ENCODE measurements around the gene C13orf46.
"Not testable (repeated sequence)": the region's sequence is repeated elsewhere in the genome, so short reads cannot be mapped to it uniquely, and the experiment has no call there.

Gene C13orf46

DNA sequence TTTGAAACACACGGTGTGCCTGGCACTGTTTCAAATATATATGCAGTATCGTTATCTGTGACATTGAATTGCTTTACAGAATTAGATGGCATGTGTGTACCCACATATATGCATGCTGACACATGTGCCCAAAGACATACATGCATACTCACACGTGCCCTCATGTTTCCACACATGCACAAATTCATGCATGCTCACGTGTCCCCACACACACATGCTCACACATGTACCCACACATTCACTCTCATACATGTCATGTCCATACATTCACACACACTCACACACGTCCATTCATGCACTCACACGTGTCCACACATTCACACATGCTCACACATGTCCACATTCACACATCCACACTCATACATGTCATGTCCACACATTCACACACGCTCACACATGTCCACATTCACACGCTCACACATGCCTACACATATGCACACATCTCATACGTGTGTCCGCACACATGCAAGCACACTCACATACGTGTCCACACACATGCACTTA is 17.9 kb upstream of the C13orf46 start:
- no peak for DNase-seq

- no peak for DNase-seq
These were observed 17.4 kb upstream of the C13orf46 start for GRCh38 chr13:113991191-113991669.

DNA sequence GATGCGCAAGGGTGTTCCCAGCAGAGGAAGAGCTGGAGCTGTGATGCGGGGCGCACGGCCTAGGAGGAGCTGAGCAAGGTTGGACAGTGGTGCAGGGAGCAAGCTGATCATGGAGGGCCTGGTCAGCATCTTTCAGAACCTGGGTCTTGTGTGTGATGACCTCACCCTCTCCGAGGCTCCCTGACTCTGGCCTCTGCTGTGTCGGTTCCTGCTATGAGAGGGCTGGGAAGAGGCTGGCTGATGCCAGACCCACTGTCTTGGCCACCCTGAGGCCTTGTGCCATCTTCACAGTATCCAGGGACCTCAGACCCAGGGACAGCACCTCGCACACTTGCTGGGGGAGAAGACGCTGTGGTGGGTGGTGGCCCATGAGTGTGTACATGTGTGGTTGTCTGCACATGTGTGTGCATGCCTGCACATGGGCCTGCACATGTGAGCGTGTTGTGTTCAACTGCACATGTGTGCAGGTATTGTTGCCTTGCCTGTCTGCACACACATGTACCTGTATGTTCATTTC is 16.5 kb upstream of the C13orf46 start:
- DNase-seq: no peak

DNA sequence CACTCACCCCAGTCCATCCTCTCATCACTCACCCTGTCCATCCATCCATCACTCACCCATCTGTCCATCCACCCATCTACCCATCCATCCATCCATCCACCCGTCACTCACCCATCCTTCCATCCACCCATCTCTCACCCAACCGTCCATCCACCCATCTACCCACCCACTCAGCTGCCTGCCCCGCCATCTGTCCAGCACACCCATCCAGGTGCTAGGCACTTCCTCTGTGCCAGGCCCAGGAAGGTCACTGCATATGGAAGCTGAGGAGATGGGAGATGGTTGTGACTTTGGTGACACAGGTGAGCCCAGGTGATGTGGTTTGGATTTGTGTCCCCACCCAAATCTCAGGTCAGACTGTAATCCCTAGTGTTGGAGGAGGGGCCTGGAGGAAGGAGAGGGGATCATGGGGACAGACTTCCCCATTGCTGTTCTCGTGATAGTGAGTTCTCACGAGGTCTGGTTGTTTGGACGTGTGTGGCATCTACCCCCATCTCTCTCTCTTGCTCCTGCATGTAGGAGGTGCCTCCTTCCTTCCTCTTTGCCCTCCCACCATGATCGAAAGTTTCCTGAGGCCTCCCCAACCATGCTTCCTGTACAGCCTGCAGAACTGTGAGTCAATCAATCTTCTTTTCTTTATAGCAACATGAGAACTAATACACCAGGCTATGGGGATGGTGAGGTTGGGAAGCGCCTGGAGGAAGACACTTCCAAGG is 15.9 kb upstream of the C13orf46 start:
- DNase-seq: no peak

DNA sequence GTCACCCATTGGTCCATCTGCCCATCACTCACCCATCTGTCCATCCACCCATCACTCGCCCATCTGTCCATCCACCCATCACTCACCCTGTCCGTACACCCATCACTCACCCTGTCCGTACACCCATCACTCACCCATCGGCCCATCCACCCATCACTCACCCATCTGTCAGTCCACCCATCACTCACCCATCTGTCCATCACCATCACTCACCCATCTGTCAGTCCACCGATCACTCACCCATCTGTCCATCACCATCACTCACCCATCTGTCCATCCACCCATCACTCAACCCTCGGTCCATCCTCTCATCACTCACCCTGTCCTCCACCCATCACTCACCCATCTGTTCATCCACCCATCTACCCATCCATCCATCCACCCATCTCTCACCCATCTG is 15.0 kb upstream of the C13orf46 start:
- not testable (repeated sequence) for DNase-seq

GRCh38 chr13:113982296-113982661 is 8.4 kb upstream of the C13orf46 start:
- DNase-seq: no peak

- DNase-seq: no peak
These were observed 7.9 kb upstream of the C13orf46 start for GRCh38 chr13:113981611-113982295.

GRCh38 chr13:113981194-113981605 is 7.3 kb upstream of the C13orf46 start:
- no peak for DNase-seq

DNA sequence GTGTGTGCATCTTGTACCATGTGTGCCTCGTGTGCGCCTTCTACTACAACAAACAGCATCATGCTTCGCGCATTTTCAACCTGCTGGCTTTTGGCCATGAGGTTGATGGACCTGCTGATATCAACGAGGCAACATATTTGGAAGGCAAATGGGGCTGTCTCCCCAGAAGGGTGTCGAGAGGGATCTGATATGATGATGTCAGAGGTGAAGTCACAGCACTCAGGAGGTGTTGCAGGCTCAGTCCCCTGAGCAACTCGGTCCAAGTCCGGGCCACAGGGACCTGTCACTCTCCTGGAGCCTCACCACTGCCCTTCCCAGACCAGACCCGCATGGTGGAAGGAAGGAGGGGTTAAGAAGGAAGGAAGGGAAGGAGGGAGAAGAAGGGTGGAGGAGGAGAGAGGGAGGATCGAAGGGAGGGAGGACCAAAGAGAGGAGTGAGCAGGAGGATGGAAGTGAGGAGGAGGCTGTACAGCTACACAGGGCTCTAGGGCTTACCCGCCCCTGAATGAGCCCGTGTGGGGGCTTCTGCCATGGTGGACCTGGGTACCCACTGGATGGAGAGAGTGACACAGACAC is 6.7 kb upstream of the C13orf46 start:
- no peak for DNase-seq

DNA sequence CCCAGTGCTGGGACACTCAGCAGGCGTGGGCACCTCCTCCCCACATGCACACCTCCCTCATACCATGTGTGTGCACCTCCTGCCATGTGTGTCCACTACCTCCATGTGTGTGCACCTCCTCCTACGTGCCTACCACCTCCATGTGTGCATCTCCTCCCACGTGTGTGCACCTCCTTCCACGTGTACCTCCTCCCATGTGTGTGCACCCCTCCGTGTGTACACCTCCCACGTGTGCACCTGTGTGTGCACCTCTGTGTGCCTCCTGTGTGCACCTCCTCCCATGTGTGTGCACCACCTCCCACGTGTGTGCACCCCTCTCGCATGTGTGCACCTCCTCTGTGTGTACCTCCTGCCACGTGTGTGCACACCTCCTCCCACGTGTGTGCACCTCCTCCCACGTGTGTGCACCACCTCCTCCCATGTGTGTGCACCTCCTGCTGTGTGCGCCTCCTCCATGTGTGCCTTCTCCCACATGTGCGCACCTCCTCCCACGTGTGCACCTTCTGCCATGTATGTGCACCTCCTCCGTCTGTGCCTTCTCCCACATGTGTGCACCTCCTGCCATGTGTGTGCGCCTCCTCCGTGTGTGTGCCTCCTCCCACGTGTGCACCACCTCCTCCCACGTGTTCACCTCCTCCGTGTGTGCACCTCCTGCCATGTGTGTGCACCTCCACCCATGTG is 6.1 kb upstream of the C13orf46 start:
- no peak for DNase-seq

DNA sequence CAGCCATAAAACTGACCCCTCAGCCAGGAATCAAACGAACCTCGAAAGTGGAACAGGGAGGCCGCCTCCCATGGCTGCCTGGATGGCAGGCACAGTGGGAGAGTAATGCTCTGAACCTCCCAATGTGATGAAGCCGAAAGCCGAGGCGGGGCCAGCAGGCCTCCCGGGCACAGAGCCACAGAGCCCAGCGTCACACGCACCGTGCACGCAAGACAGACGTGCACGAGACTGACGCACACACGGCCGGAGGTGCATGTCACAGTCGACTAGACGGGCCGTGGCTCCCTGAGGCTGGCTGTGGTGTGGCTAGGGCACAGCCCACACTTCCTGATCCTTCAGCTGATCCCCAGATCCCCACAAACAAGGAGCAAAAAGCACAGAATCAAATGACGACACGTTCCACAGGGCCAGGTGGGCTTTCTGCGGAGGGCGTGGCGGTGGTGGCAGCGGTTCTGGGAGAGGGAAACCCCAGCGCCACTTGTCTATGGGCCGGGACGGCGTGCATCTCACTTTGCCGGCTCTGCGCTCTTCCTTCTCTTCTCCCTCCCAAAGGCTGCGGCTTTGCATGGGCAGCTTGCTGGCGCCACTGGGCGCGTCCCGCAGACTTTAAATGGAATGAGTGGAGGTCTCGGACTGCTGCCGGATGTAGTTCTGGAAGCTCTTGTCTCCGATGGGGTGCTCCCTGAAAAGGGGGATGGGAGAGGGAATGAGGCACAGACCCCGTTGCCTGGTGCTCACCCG is 5.0 kb upstream of the C13orf46 start:
- no peak for DNase-seq

DNA sequence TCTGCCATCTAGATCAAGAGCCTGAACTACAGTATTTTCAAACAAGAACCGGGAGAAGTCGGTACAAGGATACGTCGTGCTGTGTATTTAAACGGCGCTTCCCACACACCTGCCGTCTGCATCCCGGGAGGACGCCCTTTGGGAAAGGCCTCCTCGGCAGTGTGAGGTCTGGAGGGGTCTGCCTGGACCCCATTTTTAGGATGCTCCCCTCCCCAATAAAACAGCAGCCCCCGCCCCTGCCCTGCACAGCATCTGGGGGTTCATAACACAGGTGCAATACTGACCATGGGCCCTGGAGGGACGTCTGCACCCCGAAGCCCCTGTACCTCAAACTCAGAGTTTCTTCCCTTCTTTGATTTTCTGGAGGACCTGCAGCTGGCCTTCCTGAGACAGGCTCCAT is 4.1 kb upstream of the C13orf46 start:
- no peak for DNase-seq

DNA sequence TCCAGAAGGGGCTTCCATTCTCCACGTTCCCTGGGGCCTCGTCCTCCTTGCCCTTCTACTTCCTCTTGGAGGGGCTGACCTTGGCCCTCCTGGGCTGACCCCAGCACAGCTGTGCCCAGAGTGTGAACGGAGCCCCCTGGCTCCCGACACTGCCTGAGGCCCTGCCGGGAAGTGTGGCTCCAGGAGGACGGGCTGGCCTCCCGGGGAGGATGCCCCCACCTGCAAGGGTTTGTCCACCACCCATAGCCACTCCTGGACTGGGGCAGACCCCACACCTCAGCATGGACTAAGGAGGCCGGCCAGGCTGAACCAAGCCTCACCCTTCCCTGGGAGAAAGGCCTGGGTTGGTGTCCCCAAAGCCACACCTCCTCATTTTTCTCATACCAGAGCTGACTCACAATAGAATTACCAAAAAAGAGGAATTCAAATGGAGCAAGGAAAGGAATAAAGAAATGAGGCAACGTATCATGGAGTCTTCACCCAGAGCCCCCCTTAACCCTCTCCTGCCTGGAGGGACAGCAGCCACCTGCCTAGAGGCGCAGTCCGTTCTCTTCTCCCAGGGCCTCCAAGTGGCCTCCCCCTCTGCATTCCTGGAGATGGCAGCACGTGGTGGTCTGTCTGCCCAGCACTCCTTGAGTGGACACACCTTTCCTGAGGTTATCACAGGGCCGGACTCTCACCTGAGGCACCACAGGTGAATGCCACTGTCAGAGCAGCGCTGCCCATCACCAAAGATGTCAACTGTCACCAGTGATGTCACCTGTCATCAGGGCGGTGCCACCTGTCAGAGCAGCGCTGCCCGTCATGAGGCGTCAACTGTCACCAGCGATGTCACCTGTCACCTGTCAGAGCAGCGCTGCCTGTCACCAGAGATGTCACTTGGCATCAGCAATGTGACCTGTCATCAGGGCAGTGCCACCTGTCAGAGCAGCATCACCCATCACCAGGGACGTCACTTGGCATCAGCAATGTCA is 3.1 kb upstream of the C13orf46 start:
- DNase-seq: no peak

- DNase-seq: no peak
These were observed 1.5 kb upstream of the C13orf46 start for GRCh38 chr13:113975416-113975815.

DNA sequence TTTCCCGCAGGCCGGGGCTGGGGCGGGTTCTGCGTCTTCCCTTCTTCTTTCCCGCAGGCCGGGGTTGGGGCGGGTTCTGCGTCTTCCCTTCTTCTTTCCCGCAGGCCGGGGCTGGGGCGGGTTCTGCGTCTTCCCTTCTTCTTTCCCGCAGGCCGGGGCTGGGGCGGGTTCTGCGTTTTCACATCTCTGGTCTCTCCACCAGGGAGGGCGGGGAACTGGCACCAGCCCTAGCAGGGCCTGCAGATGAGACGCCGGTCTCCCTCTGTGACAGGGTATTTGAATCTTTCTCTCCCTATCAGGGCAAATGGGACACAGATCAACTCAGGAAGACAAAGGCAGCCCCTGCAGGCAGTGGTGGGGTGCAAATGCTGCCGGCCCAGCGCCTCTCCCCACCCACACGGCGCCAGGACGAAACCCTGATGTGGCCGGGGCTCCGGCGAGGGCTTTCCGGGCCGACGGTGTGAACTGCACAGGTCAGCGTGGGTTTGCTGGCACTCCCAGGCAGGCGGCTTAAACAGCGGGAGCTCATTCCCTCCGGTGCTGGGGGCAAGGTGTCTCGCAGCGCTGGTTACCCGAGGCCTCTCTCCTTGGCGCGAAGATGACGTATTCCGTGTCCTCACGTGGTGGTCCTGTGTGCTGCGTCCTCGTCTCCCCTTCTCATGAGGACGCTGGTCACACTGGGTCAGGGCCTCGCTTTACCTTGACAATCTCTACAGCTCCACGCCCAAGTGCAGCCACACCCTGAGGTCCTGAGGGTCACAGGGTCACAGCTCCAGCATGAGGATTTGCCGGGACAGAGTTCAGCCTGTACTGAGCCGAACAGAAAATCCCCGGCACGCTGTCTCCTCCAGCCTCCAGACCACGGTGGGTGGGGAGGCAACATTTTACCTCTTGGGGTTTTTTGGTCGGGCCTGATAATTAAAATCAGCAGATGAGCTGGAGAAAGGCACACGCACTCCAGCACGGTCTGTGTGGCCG is 717 bp upstream of the C13orf46 start:
- no peak for DNase-seq

- no peak for DNase-seq
These were observed 1.2 kb downstream of the C13orf46 start for GRCh38 chr13:113972451-113973217.

DNA sequence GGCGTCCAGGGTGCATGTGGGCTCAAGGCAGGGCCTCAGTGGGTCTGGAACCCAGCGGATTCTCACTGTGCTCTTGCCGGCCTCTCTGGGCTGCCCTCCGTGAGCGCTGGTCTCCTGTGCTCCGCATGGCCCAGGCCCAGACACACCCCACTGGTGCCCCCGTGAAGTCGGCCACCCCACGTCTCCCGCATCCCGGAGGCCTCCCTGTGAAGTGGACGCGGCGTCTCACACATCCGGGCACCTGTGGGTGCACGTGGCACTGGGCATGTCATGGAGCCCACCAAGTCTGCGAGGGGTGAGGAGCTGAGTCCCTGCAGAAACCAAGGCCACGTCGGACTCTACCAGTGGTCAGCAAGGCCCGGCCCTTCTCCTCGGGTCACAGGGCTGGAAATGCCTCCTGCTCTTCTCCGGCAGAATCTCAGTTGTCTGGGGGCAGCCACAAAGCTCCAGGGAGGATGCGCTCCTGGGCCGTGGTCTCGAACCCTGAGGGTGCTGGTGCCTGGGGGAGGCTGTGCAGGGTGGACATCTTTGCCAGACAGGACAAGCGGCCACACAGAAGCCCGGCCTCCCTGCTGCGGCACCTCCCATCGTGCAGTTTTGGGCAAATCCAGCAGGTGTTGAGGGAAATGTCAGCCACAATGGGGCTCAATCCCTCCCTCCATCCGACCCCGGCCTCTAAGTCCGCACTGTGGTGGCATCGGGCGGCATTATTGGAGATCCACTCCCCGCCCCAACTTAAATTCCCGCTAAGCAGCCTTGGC is 2.2 kb downstream of the C13orf46 start:
- no peak for DNase-seq

DNA sequence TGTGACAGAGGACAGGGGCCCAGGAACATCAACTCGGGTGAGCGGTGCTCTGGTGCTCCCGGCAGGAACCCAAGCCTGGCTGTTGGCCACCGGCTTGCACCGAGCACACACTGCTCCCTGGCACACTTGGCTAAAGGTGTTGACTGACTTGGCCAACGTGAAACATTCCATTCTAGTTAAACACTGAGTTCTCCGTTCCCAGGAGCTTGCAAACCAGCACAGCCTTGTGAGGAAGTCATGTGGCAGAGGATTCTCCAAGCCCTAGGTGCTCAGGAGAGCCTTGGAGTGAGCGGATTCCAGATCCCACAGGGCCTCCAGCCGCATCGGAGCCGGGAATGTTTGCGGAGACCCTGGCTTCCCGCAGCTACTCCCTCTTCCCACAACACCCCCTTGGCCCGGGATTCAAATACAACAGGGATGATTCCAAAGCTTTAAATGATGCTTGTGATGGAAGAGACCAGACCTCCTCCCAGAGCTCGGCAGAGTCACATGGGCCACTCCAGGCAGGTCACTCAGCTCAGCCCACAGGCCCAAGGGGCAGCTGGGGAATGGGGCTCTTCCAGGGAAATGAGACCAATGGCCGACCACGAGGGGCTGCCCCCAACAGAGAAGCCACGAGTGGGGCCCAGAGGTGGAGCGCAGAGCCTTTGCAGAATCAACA is 2.9 kb downstream of the C13orf46 start:
- DNase-seq: no peak
